IgD-negative memory B cell (primary cell): ENCODE data around the gene ELMO2. TPM values are rescaled to one million over a fixed set of nuclear protein-coding genes. Genes with fewer than 3 reads are reported as not detected.

Experiments used
- H3K27ac Mint-ChIP-seq, 3 donors: one replicate each; pipeline ENCODE4 v1.8.0; 2020 to 2022; ENCODE audit warnings: mild to moderate bottlenecking in 3 of 3, mixed read lengths in 3 of 3, moderate library complexity in 1 of 3
- H3K27me3 Mint-ChIP-seq: one replicate; pipeline ENCODE4 v1.8.0; 2021; ENCODE audit warnings: mixed read lengths
- H3K36me3 Mint-ChIP-seq: one replicate; pipeline ENCODE4 v1.8.0; 2020; ENCODE audit warnings: mild to moderate bottlenecking, mixed read lengths
- H3K4me1 Mint-ChIP-seq, 3 donors: one replicate each; pipeline ENCODE4 v1.8.0; 2020 to 2022; ENCODE audit warnings: mixed read lengths in 3 of 3, mild to moderate bottlenecking in 1 of 3
- H3K4me3 Mint-ChIP-seq, 4 donors: one replicate each; pipeline ENCODE4 v1.8.0; 2020 to 2022; ENCODE audit warnings: mild to moderate bottlenecking in 4 of 4, mixed read lengths in 4 of 4, moderate library complexity in 3 of 4
- H3K9me3 Mint-ChIP-seq, 3 donors: one replicate each; pipeline ENCODE4 v1.8.0; 2020 to 2021; ENCODE audit warnings: mixed read lengths in 3 of 3, mild to moderate bottlenecking in 1 of 3
- polyA plus RNA-seq: library from polyadenylated mRNA; unstranded; fragments of 300-500 nt; fragmentation: Illumina TruSeq; gene quantifications from one replicate; pipeline ENCODE4 v1.2.3, GENCODE V29; 2021

ELMO2 gene
- polyA plus RNA-seq, 1 donor from 2014 or later: 29.1 TPM

- Mint-ChIP-seq H3K4me1 (peaks cover 0 to 4% (median 0%) of the 10 kb centered on the region in 3 donors), H3K36me3 (no peaks in the 10 kb centered on the region), H3K27ac (no peak overlapping the region), H3K4me3 (no peak overlapping the region), H3K9me3 (no peaks in the 10 kb centered on the region), H3K27me3 (peaks cover 19% of the 10 kb centered on the region)
Observed at GRCh38 chr20:46330072-46330763, 76.2 kb downstream of the ELMO2 start.

DNA sequence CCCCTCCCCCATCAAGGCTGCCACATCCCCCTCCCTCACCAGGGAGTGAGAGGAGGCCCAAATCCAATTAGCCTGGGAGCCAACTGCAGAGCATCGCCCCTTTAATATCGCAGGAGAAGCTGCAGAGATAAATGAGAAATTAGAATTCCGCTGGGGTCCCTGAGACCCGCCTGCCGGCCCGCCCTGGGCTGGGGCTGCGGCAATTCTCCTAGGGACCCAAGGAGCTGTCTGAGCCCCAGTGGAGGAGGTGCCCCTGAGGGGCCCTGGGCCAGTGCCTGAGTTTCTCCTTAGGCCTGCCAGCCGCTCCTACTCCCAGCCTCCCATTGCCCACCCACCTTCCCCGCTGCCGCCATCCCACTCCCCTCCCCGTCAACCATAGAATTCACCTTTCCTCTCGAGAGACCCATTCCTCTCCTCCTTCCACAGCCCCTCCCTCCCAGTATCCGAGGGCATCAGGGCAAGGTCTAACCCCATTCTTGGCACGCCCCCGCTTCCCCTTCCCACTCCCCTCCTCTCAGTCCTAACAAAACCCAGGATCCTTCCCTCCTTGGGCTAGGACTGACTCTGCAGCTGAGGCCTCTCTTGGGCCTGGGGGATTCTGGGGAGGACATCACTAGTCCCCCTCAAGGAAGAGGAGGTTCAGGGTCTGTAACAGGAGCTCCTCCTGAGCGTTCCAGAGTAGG lies 78.1 kb downstream of the ELMO2 start:
- Mint-ChIP-seq H3K9me3 (no peaks in the 10 kb centered on the region), H3K27ac (no peak overlapping the region), H3K36me3 (no peaks in the 10 kb centered on the region), H3K27me3 (peaks cover 21% of the 10 kb centered on the region), H3K4me3 (no peak overlapping the region), H3K4me1 (peaks cover 0 to 4% (median 0%) of the 10 kb centered on the region in 3 donors)

- Mint-ChIP-seq H3K4me3 (no peak overlapping the region), H3K36me3 (no peaks in the 10 kb centered on the region), H3K27me3 (peaks cover 25% of the 10 kb centered on the region), H3K4me1 (peaks cover 0 to 4% (median 0%) of the 10 kb centered on the region in 3 donors), H3K9me3 (no peaks in the 10 kb centered on the region), H3K27ac (no peak overlapping the region)
Observed at GRCh38 chr20:46327557-46327956, 78.9 kb downstream of the ELMO2 start.

DNA sequence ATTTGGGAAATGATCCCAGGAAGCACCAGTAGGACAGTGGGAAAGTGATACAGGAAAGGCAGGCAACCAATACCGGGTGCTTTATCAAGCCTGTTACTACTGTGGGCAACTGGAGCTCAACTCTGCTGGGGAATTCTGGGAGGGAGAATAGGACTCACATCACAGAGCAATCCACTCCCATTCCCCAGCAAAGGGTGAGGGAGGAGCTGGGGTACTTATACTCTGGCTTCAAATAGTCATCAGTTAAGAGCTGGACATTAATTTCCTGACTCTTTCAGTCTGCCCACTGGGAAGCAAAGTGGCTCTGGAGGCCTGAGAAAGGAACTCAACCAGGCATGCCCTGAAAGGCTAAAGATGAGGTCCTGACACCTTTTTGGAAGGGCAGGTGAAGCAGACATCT lies 80.6 kb downstream of the ELMO2 start:
- no peaks in the 10 kb centered on the region for H3K9me3 Mint-ChIP-seq
- H3K27me3 Mint-ChIP-seq: peaks cover 35% of the 10 kb centered on the region
- no peak overlapping the region for H3K27ac Mint-ChIP-seq
- no peaks in the 10 kb centered on the region for H3K36me3 Mint-ChIP-seq
- no peak overlapping the region for H3K4me3 Mint-ChIP-seq
- H3K4me1 Mint-ChIP-seq: peaks cover 0 to 4% (median 0%) of the 10 kb centered on the region in 3 donors

- no peaks in the 10 kb centered on the region for H3K36me3 Mint-ChIP-seq
- peaks cover 34% of the 10 kb centered on the region for H3K27me3 Mint-ChIP-seq
- H3K9me3 Mint-ChIP-seq: no peaks in the 10 kb centered on the region
- H3K4me1 Mint-ChIP-seq: peaks cover 0 to 4% (median 0%) of the 10 kb centered on the region in 3 donors
- H3K4me3 Mint-ChIP-seq: no peak overlapping the region
- H3K27ac Mint-ChIP-seq: no peak overlapping the region
Observed at GRCh38 chr20:46324960-46325703, 81.3 kb downstream of the ELMO2 start.

GRCh38 chr20:46324379-46324778 lies 82.0 kb downstream of the ELMO2 start:
- H3K36me3 Mint-ChIP-seq: no peaks in the 10 kb centered on the region
- peaks cover 32% of the 10 kb centered on the region for H3K27me3 Mint-ChIP-seq
- H3K9me3 Mint-ChIP-seq: no peaks in the 10 kb centered on the region
- no peak overlapping the region for H3K27ac Mint-ChIP-seq
- H3K4me1 Mint-ChIP-seq: peaks cover 0 to 2% (median 0%) of the 10 kb centered on the region in 3 donors
- H3K4me3 Mint-ChIP-seq: no peak overlapping the region

DNA sequence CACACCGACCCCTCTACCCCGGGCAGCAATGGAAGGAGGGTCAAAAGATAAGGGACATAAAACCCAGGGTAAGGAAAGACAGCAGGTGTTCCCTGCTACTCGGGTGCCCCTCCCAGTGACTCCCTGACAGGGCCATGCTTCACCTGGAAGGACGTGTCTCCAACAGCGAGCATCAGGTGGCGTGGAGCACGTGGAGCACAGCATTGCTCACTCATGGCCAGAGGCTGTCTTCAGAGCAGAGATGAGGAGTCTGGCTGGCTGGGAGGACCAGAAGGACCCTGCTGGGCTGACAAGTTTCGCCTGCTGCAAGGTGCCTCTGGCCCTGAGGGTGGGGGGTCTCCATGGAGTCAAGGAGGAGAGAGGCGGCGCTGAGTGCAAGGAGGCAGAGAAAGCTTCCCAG lies 82.9 kb downstream of the ELMO2 start:
- Mint-ChIP-seq H3K27ac (no peak overlapping the region), H3K4me3 (no peak overlapping the region), H3K36me3 (no peaks in the 10 kb centered on the region), H3K9me3 (no peaks in the 10 kb centered on the region), H3K4me1 (no peaks in the 10 kb centered on the region), H3K27me3 (peaks cover 36% of the 10 kb centered on the region)

- Mint-ChIP-seq H3K4me1 (no peaks in the 10 kb centered on the region), H3K4me3 (no peak overlapping the region), H3K36me3 (no peaks in the 10 kb centered on the region), H3K27ac (peak overlapping the region in 1 of 3 donors; percentile 17), H3K27me3 (peaks cover 37% of the 10 kb centered on the region), H3K9me3 (no peaks in the 10 kb centered on the region)
Observed at GRCh38 chr20:46322641-46323040, 83.8 kb downstream of the ELMO2 start.

DNA sequence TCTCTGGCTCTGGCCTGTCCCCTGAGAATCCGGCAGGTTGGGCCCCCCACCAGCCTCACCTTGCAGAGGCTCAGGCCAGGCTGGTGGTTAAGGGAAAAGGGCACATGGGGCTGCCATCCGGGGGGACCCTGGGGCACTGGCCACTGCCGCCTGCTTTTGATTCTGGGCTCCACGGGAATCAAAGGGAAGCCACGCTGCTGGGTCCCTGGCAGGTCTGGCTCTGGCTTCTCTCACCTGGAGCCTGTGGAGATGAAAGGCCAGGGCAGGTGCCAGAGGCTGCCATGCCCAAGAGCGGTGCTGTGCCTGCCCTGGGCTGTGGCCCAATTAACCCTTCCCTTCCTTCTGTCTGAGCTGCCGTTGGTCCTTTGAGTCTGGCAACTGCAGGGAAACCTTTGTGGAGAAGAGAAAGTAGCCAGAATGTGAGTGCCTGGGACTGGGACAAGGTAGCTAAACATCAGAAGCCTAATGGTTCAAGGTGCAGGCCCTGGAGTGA lies 88.7 kb downstream of the ELMO2 start:
- Mint-ChIP-seq H3K4me1 (peaks cover 0 to 2% (median 0%) of the 10 kb centered on the region in 3 donors), H3K27ac (no peak overlapping the region), H3K27me3 (peaks cover 65% of the 10 kb centered on the region), H3K36me3 (peaks cover 2% of the 10 kb centered on the region), H3K4me3 (no peak overlapping the region), H3K9me3 (no peaks in the 10 kb centered on the region)

DNA sequence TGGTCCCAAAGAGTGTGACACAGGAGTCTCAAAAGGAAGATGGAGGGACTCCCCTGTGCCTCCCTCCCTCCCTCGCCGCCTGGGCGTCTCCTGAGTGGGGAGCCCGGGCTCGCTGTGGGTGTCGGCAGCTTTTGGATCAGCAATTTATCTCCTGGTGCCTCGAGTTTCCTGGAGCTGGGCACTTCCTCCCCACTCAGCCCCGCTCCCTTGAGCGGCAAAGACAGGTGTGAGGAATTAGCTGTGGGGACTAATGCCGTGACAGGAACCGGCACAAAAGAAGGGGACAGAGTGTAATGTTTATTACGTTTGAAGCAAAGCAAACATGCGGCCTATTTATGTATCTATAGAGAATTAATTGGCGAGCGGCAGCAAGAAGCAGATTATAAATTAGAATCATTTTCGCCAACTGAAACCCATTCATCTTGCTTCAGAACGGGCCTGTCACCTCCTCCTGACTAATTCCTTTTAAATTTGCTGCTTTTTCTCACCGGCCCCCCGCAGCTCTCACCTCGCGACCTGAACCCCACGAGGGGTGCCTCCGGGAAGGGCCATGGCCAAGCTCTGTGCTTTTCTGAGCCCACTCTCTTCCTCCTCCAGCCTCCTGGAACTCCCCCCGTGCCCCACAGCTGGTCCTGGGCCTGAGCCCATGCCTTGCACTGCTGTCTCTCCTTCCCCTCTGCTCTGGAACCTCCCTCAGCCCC lies 89.3 kb downstream of the ELMO2 start:
- peaks cover 61% of the 10 kb centered on the region for H3K27me3 Mint-ChIP-seq
- peaks cover 0 to 2% (median under 1%) of the 10 kb centered on the region in 3 donors for H3K4me1 Mint-ChIP-seq
- no peak overlapping the region for H3K4me3 Mint-ChIP-seq
- H3K36me3 Mint-ChIP-seq: peaks cover 2% of the 10 kb centered on the region
- no peaks in the 10 kb centered on the region for H3K9me3 Mint-ChIP-seq
- H3K27ac Mint-ChIP-seq: peak overlapping the region in 1 of 3 donors; percentile 27

Other genes with a start within 250 kb of the ELMO2 start
- not detected for gene CDH22, start 98.1 kb downstream of the ELMO2 start, polyA plus RNA-seq
- gene ZNF334, start 106.9 kb upstream of the ELMO2 start, polyA plus RNA-seq: not detected
- gene OCSTAMP, start 144.0 kb upstream of the ELMO2 start, polyA plus RNA-seq: not detected
- gene SLC13A3, start 244.8 kb upstream of the ELMO2 start, polyA plus RNA-seq: not detected